GM19240 (cell line): ENCODE measurements around the gene PRKAR2A.
"Not testable (repeated sequence)": the region's sequence is repeated elsewhere in the genome, so short reads cannot be mapped to it uniquely, and the experiment has no call there.

Experiments
- DNase-seq: peaks from one replicate; pipeline ENCODE4 v3.0.0; 2011; ENCODE audit warnings: low spot score; ENCODE audit not compliant: insufficient read length

Gene PRKAR2A

GRCh38 chr3:48782046-48782445 lies 65.6 kb downstream of the PRKAR2A start:
- DNase-seq, result no peak

- not testable (repeated sequence) for DNase-seq
Observed at GRCh38 chr3:48778565-48778964, 69.1 kb downstream of the PRKAR2A start.

DNA sequence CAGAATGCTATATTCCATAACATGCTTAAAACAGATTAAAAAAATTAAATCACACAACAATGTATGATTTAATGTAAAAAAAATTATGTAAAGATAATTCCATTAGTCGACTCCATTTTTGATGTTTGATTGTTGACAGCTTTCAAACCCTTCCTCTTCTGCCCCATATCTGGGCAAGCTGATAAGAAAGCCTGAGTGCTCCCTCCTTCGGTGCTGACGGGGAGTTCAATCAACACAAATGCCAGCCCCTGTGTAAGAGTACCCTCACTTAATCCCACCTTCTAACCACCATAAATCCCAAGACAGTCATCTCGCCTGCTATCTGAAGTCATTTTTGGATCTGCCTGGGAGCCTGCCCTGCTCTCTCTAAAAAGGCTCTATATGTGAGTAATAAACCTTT lies 70.8 kb downstream of the PRKAR2A start:
- DNase-seq, result no peak

GRCh38 chr3:48770192-48770502 lies 77.5 kb downstream of the PRKAR2A start:
- DNase-seq, result no peak

DNA sequence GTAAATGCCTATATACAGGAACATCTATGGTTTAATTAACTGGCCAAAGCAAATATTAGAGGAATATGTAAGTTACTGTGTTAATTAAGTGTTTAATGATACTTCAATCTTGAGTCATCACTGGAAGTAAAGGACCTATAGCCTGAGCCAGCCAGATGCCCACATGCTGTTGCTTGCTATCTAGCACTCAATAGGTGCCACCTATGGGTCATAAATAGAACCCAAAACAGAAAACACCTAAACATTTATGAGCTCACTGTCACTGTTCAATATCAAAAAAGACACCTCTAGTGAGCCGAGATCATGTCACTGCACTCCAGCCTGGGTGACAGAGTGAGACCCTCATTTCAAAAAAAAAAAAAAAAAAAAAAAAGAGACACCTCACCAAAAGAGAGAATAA lies 82.3 kb downstream of the PRKAR2A start:
- no peak for DNase-seq

DNA sequence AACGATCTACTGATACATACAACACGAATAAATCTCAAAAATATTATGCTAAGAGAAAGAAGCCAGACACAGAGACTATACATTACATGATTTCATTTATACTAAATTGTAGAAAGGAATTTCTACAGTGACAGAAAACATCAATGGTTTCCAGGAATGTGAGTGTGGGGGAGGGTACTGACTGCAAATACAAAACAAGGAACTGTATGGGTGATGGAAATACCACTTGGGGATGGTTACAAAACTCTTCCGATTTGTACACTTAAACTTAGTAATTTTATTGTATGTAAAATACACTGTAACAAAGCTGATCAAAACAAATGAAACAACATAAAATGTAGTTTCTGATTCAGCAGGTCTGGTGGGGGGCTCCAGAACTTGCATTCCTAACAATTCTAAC lies 84.9 kb downstream of the PRKAR2A start:
- no peak for DNase-seq

DNA sequence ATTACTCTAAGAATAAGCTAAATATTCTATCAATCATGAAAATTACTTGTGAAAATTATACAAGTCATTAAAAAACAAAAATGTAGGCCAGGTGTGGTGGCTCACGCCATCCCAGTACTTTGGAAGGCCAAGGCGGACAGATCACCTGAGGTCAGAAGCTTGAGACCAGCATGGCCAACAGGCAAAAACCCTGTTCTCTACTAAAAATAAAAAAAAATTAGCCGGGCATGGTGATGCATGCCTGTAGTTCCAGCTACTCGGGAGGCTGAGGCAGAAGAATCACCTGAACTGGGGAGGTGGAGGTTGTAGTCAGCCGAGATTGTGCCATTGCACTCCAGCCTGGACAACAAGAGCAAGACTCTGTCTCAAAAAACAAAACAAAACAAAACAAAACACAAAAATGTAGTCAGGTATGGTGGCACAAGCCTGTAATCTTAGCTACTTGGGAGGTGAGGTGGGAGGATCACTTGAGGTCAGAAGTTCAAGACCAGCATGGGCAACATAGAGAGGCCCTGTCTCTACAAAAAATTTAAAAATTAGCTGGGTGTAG lies 87.6 kb downstream of the PRKAR2A start:
- not testable (repeated sequence) for DNase-seq

GRCh38 chr3:48759531-48759930 lies 88.1 kb downstream of the PRKAR2A start:
- not testable (repeated sequence) for DNase-seq

- no peak for DNase-seq
Observed at GRCh38 chr3:48759071-48759470, 88.6 kb downstream of the PRKAR2A start.

DNA sequence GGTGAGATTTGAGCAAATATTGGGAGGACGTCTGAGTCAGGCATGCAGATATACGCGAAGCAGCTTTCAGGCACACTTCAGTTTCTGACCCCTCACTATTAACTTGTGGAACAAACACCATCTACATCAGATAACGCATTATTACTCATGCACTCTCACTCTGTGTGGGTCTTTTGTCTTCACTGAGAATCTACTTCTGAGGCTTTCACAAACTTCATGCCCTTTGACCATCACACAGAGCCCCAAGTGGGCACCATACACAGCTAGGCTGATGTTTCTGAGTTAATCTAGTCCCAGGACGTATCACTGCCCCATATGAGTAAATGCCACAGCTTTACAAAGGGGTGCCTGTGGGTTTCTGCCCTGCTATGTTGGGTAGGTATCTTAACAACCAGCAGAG lies 91.0 kb downstream of the PRKAR2A start:
- no peak for DNase-seq

DNA sequence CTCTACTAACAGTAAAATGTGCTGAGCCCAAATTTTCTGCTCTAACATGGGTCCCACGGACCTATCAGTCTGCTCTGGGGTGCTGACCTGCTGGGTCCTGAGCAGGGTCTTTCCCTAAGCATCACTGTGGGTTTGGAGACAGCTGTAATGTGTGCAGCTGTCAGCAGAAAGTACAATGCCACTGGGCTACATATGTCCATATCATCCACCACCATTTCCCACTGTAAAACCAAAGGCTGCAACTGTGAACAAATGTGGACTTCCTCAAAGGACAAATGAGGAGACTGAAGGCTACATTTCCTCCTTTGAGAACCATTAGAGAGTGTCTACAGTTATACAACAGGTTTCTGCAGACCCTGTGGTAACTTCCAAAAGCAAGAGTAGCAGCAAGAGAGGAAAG lies 96.8 kb downstream of the PRKAR2A start:
- DNase-seq, result no peak

DNA sequence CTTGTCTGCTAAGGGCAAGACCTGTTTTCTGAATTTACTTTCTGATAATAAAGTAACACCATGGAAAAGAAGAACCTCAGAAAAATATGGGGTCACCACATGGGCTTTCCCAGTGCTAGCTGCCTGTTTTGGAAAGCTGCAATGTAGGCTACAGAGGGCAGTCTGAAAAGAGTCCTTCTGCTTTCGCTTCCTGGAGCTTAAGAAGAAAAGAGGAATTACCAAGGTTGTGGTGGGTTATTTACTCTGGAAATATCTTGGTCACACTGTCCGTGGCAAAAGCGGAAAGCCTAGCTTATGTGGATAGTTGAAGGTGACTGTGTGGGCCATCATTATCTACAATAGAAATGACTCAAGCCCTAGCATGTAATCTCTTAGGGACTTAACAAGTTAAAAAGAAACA lies 98.9 kb downstream of the PRKAR2A start:
- no peak for DNase-seq

- no peak for DNase-seq
Observed at GRCh38 chr3:48747706-48748105, 100.0 kb downstream of the PRKAR2A start.

DNA sequence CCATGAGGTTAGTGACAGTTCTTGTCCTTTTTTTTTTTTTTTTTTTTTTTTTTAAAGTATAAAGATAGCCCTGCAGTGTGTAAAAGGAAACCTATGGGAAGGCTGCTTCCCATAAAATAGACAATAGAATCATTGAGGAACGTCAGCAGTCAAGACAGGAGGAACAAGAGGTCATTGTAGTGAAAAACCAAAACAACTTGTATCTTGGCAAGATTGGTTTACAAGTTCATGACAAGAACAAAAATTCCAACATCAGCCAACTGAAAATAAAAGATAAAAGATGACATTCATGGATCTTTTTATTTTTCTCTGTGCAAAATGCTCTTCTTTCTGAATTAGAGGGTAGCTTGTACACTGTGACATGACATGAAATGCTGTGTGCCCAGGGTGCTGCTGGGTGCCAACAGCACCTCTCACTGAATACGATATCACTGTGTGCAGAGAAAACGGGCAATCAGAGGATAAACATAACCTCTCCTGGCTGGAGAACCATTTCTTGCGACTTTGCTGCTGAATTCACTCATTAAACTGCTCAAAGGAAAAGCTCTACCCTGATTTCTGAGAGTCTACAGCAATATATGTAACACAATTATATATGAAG lies 100.6 kb downstream of the PRKAR2A start:
- no peak for DNase-seq

GRCh38 chr3:48743773-48744172 lies 103.9 kb downstream of the PRKAR2A start:
- DNase-seq, result no peak

DNA sequence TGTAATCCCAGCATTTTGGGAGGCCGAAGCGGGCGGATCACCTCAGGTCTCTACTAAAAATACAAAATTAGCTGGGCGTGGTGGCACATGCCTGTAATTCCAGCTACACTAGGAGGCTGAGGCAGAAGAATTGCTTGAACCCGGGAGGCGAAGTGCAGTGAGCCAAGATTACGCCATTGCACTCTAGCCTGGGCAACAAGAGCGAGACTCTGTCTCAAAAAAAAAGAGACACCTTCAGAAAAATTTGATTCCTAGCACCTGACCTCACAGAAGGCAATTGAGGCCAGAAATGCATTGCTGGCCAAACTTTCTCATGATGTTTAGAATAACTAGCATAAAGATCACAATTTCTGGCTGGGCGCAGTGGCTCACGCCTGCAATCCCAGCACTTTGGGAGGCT lies 106.4 kb downstream of the PRKAR2A start:
- DNase-seq, result not testable (repeated sequence)

DNA sequence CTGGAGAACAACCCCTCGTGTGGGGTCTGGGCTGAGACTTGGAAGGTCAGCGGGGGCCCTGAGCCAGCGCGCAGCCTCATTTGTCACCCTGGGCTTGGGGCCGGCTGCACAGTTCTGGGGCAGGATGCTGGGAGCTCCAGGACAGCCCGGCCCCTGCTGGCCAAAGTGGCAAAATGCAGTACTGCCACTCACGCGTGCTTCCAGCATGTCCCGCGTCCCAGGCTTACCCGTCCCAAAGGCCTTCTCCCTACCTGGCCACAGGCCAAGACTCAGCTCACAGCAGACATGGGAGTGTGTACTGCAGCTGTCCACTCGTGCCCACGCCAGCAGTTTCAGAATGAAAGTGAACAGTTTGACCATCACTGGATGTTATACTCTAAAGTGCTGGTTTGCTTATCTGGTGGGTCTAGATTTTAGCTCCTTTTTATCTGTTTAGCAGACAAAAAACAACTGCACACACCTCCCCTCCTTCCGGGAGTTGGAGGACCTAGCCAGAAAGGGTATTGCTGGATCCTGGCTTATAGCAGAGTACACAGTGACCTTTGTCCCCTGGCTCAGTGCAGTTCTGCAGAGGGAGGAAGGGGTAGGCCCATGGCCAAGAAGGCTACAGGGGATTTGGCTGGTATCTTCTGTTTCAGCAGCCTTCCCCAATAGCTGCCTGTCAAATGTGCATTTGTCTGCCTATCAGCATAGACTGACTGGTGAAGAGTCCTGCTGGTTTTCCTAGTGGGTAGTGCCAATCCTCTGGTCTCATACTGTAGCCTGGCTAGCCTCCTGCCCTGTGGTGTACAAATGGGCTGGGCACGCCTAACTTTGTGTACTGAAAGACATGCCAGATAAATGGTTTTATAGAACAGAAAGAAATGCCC lies 107.5 kb downstream of the PRKAR2A start:
- peak; percentile 88 for DNase-seq

DNA sequence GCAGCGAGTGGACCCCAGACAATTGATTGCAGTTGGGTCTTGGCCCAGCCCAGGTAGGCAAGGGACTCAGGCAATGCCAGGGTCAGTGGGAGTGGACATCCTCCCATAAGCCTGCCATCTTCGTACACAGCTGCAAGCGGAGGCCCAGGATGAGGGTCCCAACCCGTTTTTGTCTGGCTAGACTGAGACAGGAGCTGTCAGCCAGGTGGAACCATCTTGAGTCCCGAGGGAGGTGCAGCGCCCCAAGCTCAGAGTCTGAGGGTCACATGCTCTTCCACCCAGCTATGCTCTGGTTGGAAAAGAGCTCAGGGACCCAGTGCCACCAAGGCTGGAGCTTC lies 108.1 kb downstream of the PRKAR2A start:
- DNase-seq, result no peak

- no peak for DNase-seq
Observed at GRCh38 chr3:48738926-48739616, 108.6 kb downstream of the PRKAR2A start.

DNA sequence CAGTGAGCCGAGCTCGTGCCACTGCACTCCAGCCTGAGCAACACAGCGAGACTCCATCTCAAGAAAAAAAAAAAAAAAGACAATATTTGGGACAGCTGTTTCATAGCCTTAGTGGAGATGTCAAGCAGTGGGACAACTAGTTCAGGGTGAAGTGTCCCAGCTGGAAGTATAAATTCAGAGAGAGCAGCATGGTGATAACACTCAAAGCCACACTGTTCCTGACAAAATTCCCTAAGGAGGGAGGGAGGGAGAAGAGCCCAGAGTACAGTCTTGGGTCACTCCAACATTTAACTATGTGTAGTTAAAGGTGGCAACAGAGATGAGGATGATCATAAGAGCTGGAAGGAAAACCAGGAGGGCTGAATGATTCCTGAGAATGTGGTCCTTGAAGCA lies 109.5 kb downstream of the PRKAR2A start:
- no peak for DNase-seq

DNA sequence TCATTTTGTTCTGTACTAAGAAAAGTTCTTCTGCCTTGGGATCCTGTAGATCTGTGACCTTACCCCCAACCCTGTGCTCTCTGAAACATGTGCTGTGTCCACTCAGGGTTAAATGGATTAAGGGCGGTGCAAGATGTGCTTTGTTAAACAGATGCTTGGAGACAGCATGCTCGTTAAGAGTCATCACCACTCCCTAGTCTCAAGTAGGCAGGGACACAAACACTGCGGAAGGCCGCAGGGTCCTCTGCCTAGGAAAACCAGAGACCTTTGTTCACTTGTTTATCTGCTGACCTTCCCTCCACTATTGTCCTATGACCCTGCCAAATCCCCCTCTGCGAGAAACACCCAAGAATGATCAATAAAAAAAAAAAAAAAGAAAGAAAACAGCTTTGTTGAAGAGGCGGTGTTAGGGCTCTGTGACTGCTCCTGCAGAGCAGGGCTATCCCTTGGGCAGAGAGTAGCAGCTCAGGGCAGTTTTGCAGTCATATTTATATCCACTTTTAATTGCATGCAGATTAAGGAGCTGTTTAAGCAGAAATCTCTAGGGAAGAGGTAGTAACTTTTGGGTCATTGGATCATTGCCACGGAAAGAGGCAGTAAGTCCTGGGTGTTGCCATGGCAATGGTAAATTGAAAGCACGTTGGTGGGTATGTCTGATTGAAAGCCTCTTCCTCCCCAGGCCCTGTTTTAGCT lies 112.5 kb downstream of the PRKAR2A start:
- not testable (repeated sequence) for DNase-seq

DNA sequence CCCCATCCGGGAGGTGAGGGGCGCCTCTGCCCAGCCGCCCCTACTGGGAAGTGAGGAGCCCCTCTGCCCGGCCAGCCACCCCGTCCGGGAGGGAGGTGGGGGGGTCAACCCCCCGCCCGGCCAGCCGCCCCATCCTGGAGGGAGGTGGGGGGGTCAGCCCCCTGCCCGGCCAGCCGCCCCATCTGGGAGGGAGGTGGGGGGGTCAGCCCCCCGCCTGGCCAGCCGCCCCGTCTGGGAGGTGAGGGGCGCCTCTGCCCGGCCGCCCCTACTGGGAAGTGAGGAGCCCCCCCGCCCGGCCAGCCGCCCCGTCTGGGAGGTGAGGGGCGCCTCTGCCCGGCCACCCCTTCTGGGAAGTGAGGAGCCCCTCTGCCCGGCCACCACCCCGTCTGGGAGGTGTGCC lies 113.1 kb downstream of the PRKAR2A start:
- DNase-seq, result not testable (repeated sequence)
